Measurements from ENCODE around the gene KCNS3.

KCNS3 gene

DNA sequence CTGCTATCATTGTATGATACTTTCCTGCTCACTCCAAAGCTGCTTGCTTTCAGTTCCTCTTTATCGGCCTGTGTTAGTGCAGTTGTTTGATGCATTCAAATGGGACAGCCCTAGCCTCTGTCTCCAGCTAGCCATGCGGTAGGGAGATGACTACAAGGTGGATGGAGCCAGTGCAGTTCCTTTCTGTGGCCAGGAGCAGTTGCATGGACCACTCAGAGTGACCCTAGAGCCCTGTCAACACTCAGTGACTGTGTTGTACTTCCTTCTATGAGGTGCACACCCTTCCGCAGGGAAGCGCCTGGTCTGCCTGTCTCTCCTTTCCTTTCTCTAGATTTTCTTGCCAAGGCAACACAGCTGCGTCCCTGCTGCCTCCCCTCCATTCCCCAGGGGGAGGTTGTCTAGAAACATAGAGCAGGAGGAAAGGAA is 33.8 kb downstream of the KCNS3 start:
- Histone ChIP-seq H3K4me1 (ENCODE audit: control insufficient read depth, insufficient read depth, low read length) (peaks cover 29% of the 10 kb centered on the region), H3K27ac (ENCODE audit: low read depth, low read length) (no peak overlapping the region), H3K9me3 (ENCODE audit: control insufficient read depth, insufficient read depth, low read length) (no peaks in the 10 kb centered on the region), H3K4me3 (ENCODE audit: low read depth, low read length) (no peak overlapping the region), H3K36me3 (ENCODE audit: control insufficient read depth, insufficient read depth, low read length) (no peaks in the 10 kb centered on the region), H3K27me3 (ENCODE audit: control insufficient read depth, insufficient read depth, low read length) (no peaks in the 10 kb centered on the region), H3K9ac (ENCODE audit: low read depth, low read length) (no peak overlapping the region)

DNA sequence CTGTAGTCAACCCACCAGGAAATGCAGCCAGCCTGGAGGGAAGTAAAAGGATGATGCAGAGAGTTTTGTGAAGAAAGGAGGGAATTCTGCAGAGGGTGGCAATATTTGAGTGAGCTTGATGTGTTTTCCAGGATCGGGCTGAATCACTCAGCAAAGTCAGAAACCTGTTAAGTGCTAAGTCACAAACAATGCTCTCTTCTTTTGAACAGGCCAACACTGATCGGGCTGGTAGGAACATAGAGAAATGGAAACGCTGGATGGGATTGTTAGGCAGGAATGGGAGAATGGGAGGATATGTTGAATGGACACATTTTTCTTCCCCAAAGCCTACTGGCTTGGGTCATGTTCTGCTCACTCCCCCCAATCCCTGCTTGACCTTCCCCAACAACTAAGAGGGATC is 36.6 kb downstream of the KCNS3 start:
- H3K4me1 ChIP-seq (ENCODE audit: control insufficient read depth, insufficient read depth, low read length), result peaks cover 32% of the 10 kb centered on the region
- no peak overlapping the region for H3K4me3 ChIP-seq (ENCODE audit: low read depth, low read length)
- H3K27me3 ChIP-seq (ENCODE audit: control insufficient read depth, insufficient read depth, low read length), result no peaks in the 10 kb centered on the region
- H3K27ac ChIP-seq (ENCODE audit: low read depth, low read length), result no peak overlapping the region
- no peak overlapping the region for H3K9ac ChIP-seq (ENCODE audit: low read depth, low read length)
- no peaks in the 10 kb centered on the region for H3K9me3 ChIP-seq (ENCODE audit: control insufficient read depth, insufficient read depth, low read length)
- H3K36me3 ChIP-seq (ENCODE audit: control insufficient read depth, insufficient read depth, low read length), result peaks cover 14% of the 10 kb centered on the region

DNA sequence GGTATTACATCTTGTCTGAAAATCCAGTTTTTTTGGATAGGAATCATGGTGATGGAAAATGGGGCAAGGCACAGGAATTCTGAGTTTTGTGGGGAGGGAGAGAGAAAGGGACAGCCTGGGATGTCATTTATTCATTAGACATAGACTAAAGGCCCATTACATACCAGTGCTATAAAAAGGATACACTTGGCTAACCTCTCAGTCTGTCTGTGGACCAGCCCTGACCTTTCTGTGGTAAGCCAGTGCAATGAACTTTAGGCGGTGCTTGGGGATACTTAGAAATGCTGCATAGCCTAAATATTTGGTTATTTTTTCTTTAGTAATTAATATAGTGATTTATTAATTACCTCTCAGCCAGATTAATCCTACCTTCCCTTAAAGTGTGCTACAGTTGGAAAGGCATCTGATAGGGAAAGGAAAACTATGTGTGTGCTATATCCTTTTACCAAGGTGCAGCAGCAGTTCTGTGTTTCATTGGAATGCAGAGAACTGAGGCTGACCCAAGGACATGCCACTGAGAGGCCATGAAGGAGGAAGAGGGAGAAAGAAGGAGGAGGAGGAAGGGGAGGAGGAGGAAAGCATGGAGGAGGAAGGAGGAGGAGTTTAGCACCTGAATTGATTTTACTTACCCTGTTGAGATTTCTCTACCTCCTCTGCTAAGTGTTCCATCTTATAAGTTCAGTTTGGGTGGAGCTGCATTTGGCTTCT is 37.5 kb downstream of the KCNS3 start:
- Histone ChIP-seq H3K36me3 (ENCODE audit: control insufficient read depth, insufficient read depth, low read length) (peaks cover 14% of the 10 kb centered on the region), H3K4me3 (ENCODE audit: low read depth, low read length) (no peak overlapping the region), H3K9me3 (ENCODE audit: control insufficient read depth, insufficient read depth, low read length) (no peaks in the 10 kb centered on the region), H3K27ac (ENCODE audit: low read depth, low read length) (no peak overlapping the region), H3K9ac (ENCODE audit: low read depth, low read length) (no peak overlapping the region), H3K4me1 (ENCODE audit: control insufficient read depth, insufficient read depth, low read length) (peaks cover 32% of the 10 kb centered on the region), H3K27me3 (ENCODE audit: control insufficient read depth, insufficient read depth, low read length) (no peaks in the 10 kb centered on the region)

DNA sequence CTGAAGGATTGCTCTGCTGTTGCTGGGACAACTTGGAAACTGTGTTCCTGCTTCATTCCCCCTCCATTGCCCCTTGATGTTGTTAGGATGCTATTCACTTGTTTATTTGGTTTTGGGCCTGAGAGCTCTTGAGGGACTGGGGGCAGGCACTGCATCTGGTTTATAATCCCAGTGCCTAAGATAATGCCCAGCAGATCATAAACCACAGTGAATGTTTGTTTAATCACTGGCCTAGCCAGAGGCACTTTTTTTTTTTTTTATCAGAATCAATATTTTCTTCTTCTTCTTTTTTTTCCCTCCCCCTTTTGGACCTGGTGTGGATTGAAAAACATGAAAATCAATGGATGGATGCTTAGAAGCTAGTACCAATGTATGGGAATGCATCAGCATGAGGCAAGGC is 38.1 kb downstream of the KCNS3 start:
- Histone ChIP-seq H3K4me1 (ENCODE audit: control insufficient read depth, insufficient read depth, low read length) (peaks cover 32% of the 10 kb centered on the region), H3K9me3 (ENCODE audit: control insufficient read depth, insufficient read depth, low read length) (no peaks in the 10 kb centered on the region)

DNA sequence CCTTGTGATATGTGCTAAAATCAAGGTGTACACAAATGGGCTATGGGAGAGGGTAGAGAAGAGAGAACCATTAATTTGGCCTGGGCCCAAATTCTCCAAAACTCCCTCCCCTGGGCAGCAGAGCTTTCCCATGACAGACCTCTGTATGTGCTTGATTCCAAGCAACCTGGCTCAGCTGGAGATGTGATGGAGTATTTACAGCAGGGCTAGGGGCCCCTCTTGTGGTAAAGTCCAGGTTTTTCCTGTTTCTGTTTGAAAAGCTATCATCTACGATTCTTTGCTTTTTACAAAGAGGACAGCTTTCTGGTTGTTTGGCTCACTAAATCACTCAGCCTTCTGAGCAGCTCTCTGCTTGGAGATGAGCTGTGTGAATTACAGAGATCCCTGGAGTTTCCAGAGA is 40.3 kb downstream of the KCNS3 start:
- peaks cover 26% of the 10 kb centered on the region for H3K4me1 ChIP-seq (ENCODE audit: control insufficient read depth, insufficient read depth, low read length)
- H3K36me3 ChIP-seq (ENCODE audit: control insufficient read depth, insufficient read depth, low read length), result peaks cover 14% of the 10 kb centered on the region
- no peaks in the 10 kb centered on the region for H3K9me3 ChIP-seq (ENCODE audit: control insufficient read depth, insufficient read depth, low read length)
- no peak overlapping the region for H3K4me3 ChIP-seq (ENCODE audit: low read depth, low read length)
- H3K9ac ChIP-seq (ENCODE audit: low read depth, low read length), result no peak overlapping the region
- H3K27me3 ChIP-seq (ENCODE audit: control insufficient read depth, insufficient read depth, low read length), result no peaks in the 10 kb centered on the region
- H3K27ac ChIP-seq (ENCODE audit: low read depth, low read length), result no peak overlapping the region

More for the DNA sequence above, 38.1 kb downstream of the KCNS3 start:
- H3K27me3 ChIP-seq (ENCODE audit: control insufficient read depth, insufficient read depth, low read length), result no peaks in the 10 kb centered on the region
- H3K9ac ChIP-seq (ENCODE audit: low read depth, low read length), result no peak overlapping the region
- no peak overlapping the region for H3K27ac ChIP-seq (ENCODE audit: low read depth, low read length)
- H3K36me3 ChIP-seq (ENCODE audit: control insufficient read depth, insufficient read depth, low read length), result peaks cover 14% of the 10 kb centered on the region
- no peak overlapping the region for H3K4me3 ChIP-seq (ENCODE audit: low read depth, low read length)

DNA sequence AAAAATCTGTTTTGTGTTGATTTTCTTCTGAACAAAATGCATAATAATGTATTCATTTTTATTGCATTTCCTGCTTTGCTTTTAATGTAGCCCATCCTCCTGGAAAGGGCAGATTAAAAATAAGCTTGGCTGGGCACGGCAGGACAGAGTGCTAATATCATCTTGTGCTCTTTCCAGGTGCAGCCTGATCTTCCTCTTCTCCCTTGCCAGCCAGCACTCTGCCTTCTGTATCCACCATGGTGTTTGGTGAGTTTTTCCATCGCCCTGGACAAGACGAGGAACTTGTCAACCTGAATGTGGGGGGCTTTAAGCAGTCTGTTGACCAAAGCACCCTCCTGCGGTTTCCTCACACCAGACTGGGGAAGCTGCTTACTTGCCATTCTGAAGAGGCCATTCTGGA is 52.3 kb downstream of the KCNS3 start:
- peaks cover 16% of the 10 kb centered on the region for H3K4me1 ChIP-seq (ENCODE audit: control insufficient read depth, insufficient read depth, low read length)
- H3K9ac ChIP-seq (ENCODE audit: low read depth, low read length), result no peak overlapping the region
- no peak overlapping the region for H3K4me3 ChIP-seq (ENCODE audit: low read depth, low read length)
- H3K27me3 ChIP-seq (ENCODE audit: control insufficient read depth, insufficient read depth, low read length), result no peaks in the 10 kb centered on the region
- peaks cover 22% of the 10 kb centered on the region for H3K36me3 ChIP-seq (ENCODE audit: control insufficient read depth, insufficient read depth, low read length)
- H3K27ac ChIP-seq (ENCODE audit: low read depth, low read length), result no peak overlapping the region
- no peaks in the 10 kb centered on the region for H3K9me3 ChIP-seq (ENCODE audit: control insufficient read depth, insufficient read depth, low read length)

DNA sequence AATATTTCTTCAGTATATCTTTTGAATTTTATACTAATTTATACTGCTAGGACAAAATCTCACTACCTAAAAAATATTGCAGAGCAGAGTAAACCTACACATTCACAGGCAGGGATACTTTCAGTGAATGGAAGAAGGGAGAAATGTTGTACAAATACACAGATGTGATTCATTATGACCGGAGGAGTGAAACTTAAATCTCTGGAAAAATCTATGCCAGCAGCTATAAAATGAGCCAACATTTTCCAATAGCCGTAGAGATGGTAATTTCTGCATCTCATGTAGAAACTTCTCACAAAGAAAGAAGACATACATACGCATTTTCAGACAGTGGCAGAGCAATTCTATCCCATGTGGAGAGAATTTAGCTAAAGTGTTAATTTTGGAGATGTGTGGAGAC is 54.8 kb downstream of the KCNS3 start:
- H3K4me1 ChIP-seq (ENCODE audit: control insufficient read depth, insufficient read depth, low read length), result peaks cover 20% of the 10 kb centered on the region
- H3K9ac ChIP-seq (ENCODE audit: low read depth, low read length), result no peak overlapping the region
- H3K36me3 ChIP-seq (ENCODE audit: control insufficient read depth, insufficient read depth, low read length), result peaks cover 22% of the 10 kb centered on the region
- H3K27ac ChIP-seq (ENCODE audit: low read depth, low read length), result no peak overlapping the region
- H3K4me3 ChIP-seq (ENCODE audit: low read depth, low read length), result no peak overlapping the region
- H3K9me3 ChIP-seq (ENCODE audit: control insufficient read depth, insufficient read depth, low read length), result no peaks in the 10 kb centered on the region
- H3K27me3 ChIP-seq (ENCODE audit: control insufficient read depth, insufficient read depth, low read length), result no peaks in the 10 kb centered on the region

DNA sequence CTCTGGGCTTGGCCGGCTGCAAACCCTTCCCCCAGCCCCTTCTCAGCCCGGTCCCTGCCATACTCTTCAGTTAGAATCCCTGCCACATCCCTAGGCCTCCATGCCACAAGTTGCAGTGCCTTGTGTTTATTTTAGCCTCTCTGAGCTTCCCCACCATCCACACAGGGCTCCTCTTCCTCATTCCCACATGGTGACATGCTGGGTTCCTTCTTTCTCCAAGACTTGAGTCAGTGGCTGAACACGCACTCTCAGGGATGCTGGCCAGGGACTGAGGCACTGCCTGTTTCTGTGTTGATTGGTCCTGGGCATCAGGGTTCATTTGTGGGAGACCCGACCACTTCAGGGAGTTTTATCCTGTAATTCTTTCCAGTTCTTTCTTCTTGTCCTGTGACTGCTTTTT is 56.3 kb downstream of the KCNS3 start:
- H3K4me3 ChIP-seq (ENCODE audit: low read depth, low read length), result no peak overlapping the region
- no peak overlapping the region for H3K9ac ChIP-seq (ENCODE audit: low read depth, low read length)

DNA sequence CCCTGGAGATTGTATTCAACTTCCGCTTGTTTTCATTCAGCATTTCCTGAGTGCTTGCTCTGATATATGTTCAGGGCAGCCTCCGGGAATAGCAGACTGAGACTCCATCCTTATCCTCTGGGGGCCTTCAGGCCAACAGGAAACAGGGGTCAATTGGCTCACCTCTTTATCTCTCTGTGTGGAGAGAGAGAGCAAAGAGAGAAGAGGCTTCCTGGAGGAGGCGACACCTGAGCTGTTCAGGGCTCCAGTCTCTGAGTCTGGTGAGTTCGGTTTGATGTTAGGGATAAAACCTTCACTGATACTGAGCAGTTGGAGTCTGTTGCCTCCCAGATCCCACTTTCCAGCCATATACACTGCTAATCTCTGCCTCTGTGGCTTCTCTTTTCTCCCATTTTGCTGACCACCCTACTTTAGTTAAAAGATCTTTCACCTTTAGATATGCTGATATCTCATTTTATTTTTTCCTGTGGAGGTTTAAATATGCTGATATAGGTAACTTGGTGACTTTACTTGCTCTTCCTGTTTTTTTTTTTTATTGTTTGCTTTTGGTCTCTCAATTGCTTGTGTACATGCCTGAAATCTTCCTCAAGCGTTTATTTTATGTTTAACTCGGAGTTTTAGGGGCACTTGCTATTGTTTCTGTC is 56.9 kb downstream of the KCNS3 start:
- H3K4me1 ChIP-seq (ENCODE audit: control insufficient read depth, insufficient read depth, low read length), result peaks cover 20% of the 10 kb centered on the region
- no peak overlapping the region for H3K9ac ChIP-seq (ENCODE audit: low read depth, low read length)
- H3K36me3 ChIP-seq (ENCODE audit: control insufficient read depth, insufficient read depth, low read length), result peaks cover 22% of the 10 kb centered on the region
- no peaks in the 10 kb centered on the region for H3K9me3 ChIP-seq (ENCODE audit: control insufficient read depth, insufficient read depth, low read length)
- no peak overlapping the region for H3K4me3 ChIP-seq (ENCODE audit: low read depth, low read length)
- H3K27ac ChIP-seq (ENCODE audit: low read depth, low read length), result no peak overlapping the region
- no peaks in the 10 kb centered on the region for H3K27me3 ChIP-seq (ENCODE audit: control insufficient read depth, insufficient read depth, low read length)

More for the DNA sequence above, 56.3 kb downstream of the KCNS3 start:
- no peaks in the 10 kb centered on the region for H3K27me3 ChIP-seq (ENCODE audit: control insufficient read depth, insufficient read depth, low read length)
- peaks cover 20% of the 10 kb centered on the region for H3K4me1 ChIP-seq (ENCODE audit: control insufficient read depth, insufficient read depth, low read length)
- H3K27ac ChIP-seq (ENCODE audit: low read depth, low read length), result no peak overlapping the region
- H3K36me3 ChIP-seq (ENCODE audit: control insufficient read depth, insufficient read depth, low read length), result peaks cover 22% of the 10 kb centered on the region
- no peaks in the 10 kb centered on the region for H3K9me3 ChIP-seq (ENCODE audit: control insufficient read depth, insufficient read depth, low read length)

DNA sequence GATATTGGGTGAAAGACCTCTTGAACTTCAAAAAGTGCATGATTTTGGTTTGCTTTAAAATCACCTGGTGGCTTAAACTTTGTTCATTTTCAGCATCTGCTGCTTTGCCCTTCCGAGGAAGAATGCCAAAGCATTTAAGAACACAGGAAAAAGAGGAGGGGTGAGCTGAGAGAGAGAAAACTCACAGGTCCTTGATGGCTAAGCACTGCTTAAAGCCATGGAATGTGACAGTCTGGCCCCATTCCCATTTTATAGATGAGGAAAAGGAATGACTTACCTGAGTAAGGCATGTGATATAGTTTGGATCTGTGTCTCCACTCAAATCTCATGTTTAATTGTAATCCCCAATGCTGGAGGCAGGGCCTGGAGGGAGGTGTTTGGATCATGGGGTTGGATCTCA is 58.1 kb downstream of the KCNS3 start:
- Histone ChIP-seq H3K36me3 (ENCODE audit: control insufficient read depth, insufficient read depth, low read length) (peaks cover 14% of the 10 kb centered on the region), H3K27me3 (ENCODE audit: control insufficient read depth, insufficient read depth, low read length) (no peaks in the 10 kb centered on the region), H3K27ac (ENCODE audit: low read depth, low read length) (no peak overlapping the region), H3K9me3 (ENCODE audit: control insufficient read depth, insufficient read depth, low read length) (no peaks in the 10 kb centered on the region), H3K4me3 (ENCODE audit: low read depth, low read length) (no peak overlapping the region), H3K4me1 (ENCODE audit: control insufficient read depth, insufficient read depth, low read length) (peaks cover 20% of the 10 kb centered on the region), H3K9ac (ENCODE audit: low read depth, low read length) (no peak overlapping the region)

DNA sequence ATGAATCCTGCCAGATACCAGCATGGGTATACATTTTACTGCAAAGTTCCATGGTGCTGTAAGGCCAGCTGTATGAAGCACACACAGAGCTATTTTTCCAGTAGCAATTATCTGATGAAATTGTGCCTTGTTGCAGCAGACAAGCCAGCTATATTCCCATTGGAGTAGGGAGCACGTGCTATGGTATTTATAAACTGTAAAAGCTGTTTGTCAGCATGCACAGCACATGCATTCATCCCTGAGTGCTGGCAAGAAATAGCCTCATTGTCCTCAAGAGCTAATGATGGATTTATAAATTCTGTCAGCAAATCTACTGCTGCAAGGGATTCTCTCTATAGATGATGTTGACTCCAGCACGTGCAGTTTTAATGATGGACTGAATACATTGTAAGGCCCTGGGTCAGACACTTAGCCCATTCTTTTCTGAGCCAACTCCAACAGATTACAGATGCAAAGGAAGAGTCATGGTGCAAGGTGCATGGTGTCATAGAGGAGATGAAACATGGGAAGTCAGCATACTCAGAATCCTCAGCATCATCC is 61.7 kb downstream of the KCNS3 start:
- Histone ChIP-seq H3K9ac (ENCODE audit: low read depth, low read length) (no peak overlapping the region), H3K4me3 (ENCODE audit: low read depth, low read length) (no peak overlapping the region), H3K36me3 (ENCODE audit: control insufficient read depth, insufficient read depth, low read length) (no peaks in the 10 kb centered on the region), H3K9me3 (ENCODE audit: control insufficient read depth, insufficient read depth, low read length) (no peaks in the 10 kb centered on the region), H3K27ac (ENCODE audit: low read depth, low read length) (no peak overlapping the region), H3K27me3 (ENCODE audit: control insufficient read depth, insufficient read depth, low read length) (no peaks in the 10 kb centered on the region), H3K4me1 (ENCODE audit: control insufficient read depth, insufficient read depth, low read length) (peaks cover 9% of the 10 kb centered on the region)

Data from HUES48 (cell line).